WTC11 (cell line): ENCODE measurements around the gene ITGAE. TPM values are rescaled to one million over a fixed set of nuclear protein-coding genes. Genes with fewer than 3 reads are reported as not detected.

Source experiments
- ATAC-seq: fragments of 200-7000 bp; cut with Tn5 transposase; 2 replicates; pipeline ENCODE4 v1.10.0; 2021; ENCODE audit warnings: mild to moderate bottlenecking, moderate library complexity
- CTCF ChIA-PET: fragments of 300-600 bp; sonication (Branson Sonifier 250); formaldehyde crosslinking; loops from one replicate; lab custom pipeline; 2021; ENCODE audit warnings: antibody characterized with exemption; lab: Charles Lee
- POLR2A ChIA-PET: fragments of 350-600 bp; sonication (Branson Sonifier 250); formaldehyde crosslinking; loops from one replicate; lab custom pipeline; 2021; ENCODE audit warnings: antibody characterized with exemption; lab: Charles Lee
- DNase-seq: peaks from one replicate; pipeline ENCODE4 v3.0.0; 2021; ENCODE audit warnings: low spot score
- H3K27ac Mint-ChIP-seq: 2 replicates; pipeline ENCODE4 v1.8.0; 2021; ENCODE audit warnings: mixed read lengths
- H3K27me3 Mint-ChIP-seq: 2 replicates; pipeline ENCODE4 v1.8.0; 2021; ENCODE audit warnings: low read depth, mild to moderate bottlenecking, moderate library complexity, mixed read lengths
- H3K36me3 Mint-ChIP-seq: 2 replicates; pipeline ENCODE4 v1.8.0; 2021; ENCODE audit warnings: mixed read lengths
- H3K4me1 Mint-ChIP-seq: 2 replicates; pipeline ENCODE4 v1.8.0; 2022; ENCODE audit warnings: mixed read lengths
- H3K4me3 Mint-ChIP-seq: 2 replicates; pipeline ENCODE4 v1.8.0; 2021; ENCODE audit warnings: mild to moderate bottlenecking, moderate library complexity, mixed read lengths
- H3K9me3 Mint-ChIP-seq: 2 replicates; pipeline ENCODE4 v1.8.0; 2021; ENCODE audit warnings: mixed read lengths
- ATF1 ChIP-seq: sonication (generic); formaldehyde crosslinking; IDR thresholded peaks from 2 replicates; pipeline ENCODE4 v1.8.1; 2023; ENCODE audit warnings: mild to moderate bottlenecking, moderate library complexity, missing genetic modification reagents
- ELF4 ChIP-seq: sonication (generic); formaldehyde crosslinking; IDR thresholded peaks from 2 replicates; pipeline ENCODE4 v1.8.1; 2022; ENCODE audit warnings: low read depth, mild to moderate bottlenecking, moderate library complexity, missing genetic modification reagents
- ETV6 ChIP-seq: sonication (generic); formaldehyde crosslinking; IDR thresholded peaks from 2 replicates; pipeline ENCODE4 v1.8.1; 2022; ENCODE audit warnings: mild to moderate bottlenecking, missing genetic modification reagents
- FOXK1 ChIP-seq: sonication (generic); formaldehyde crosslinking; IDR thresholded peaks from 2 replicates; pipeline ENCODE4 v1.8.0; 2022; ENCODE audit warnings: mild to moderate bottlenecking, moderate library complexity, missing genetic modification reagents
- FOXP1 ChIP-seq: sonication (generic); formaldehyde crosslinking; IDR thresholded peaks from 2 replicates; pipeline ENCODE4 v1.8.0; 2022; ENCODE audit warnings: missing genetic modification reagents, mild to moderate bottlenecking, moderate library complexity, borderline replicate concordance
- GRHL2 ChIP-seq: fragments of 250-450 bp; sonication (Bioruptor Pico); IDR thresholded peaks from 2 replicates; pipeline ENCODE4 v1.8.0; 2022; ENCODE audit warnings: mild to moderate bottlenecking, moderate library complexity; ENCODE audit not compliant: insufficient replicate concordance, severe bottlenecking
- KAT7 ChIP-seq: sonication (generic); formaldehyde crosslinking; IDR thresholded peaks from 2 replicates; pipeline ENCODE4 v1.8.1; 2023; ENCODE audit warnings: missing genetic modification reagents, mild to moderate bottlenecking, borderline replicate concordance
- NFYB ChIP-seq: sonication (generic); formaldehyde crosslinking; conservative IDR thresholded peaks from 2 replicates; pipeline ENCODE4 v1.8.0; 2022; ENCODE audit warnings: low read depth, missing genetic modification reagents
- SMAD4 ChIP-seq: sonication (generic); formaldehyde crosslinking; IDR thresholded peaks from 2 replicates; pipeline ENCODE4 v1.8.0; 2022; ENCODE audit warnings: mild to moderate bottlenecking, missing genetic modification reagents
- SP1 ChIP-seq: sonication (generic); formaldehyde crosslinking; conservative IDR thresholded peaks from 2 replicates; pipeline ENCODE4 v1.8.1; 2022; ENCODE audit warnings: missing genetic modification reagents
- TCF7 ChIP-seq: sonication (generic); formaldehyde crosslinking; IDR thresholded peaks from 2 replicates; pipeline ENCODE4 v1.8.0; 2022; ENCODE audit warnings: mild to moderate bottlenecking, low read depth, missing genetic modification reagents, moderate library complexity
- ZNF121 ChIP-seq: sonication (generic); formaldehyde crosslinking; IDR thresholded peaks from 2 replicates; pipeline ENCODE4 v1.8.0; 2023; ENCODE audit warnings: missing genetic modification reagents
- total RNA-seq: library from RNA; stranded (reverse); gene quantifications from 3 replicates; pipeline ENCODE4 v1.2.3, GENCODE V29; 2021
- TF ChIP-seq, protein P1 (sequence below): fragments of 250-450 bp; sonication (Bioruptor Pico); IDR thresholded peaks from 2 replicates; pipeline ENCODE4 v1.9.0; 2021; ENCODE audit warnings: mild to moderate bottlenecking
- TF ChIP-seq, protein P2 (sequence below): sonication (generic); formaldehyde crosslinking; IDR thresholded peaks from 2 replicates; pipeline ENCODE4 v1.8.1; 2023; ENCODE audit warnings: mild to moderate bottlenecking, missing genetic modification reagents, moderate library complexity
- TF ChIP-seq, protein P3 (sequence below): fragments of 250-450 bp; sonication (Bioruptor Pico); IDR thresholded peaks from 2 replicates; pipeline ENCODE4 v1.8.0; 2021; ENCODE audit warnings: mild to moderate bottlenecking
- TF ChIP-seq, protein P4 (sequence below): sonication (generic); formaldehyde crosslinking; IDR thresholded peaks from 2 replicates; pipeline ENCODE4 v1.8.0; 2022; ENCODE audit warnings: mild to moderate bottlenecking, missing genetic modification reagents
- TF ChIP-seq, protein P5 (sequence below): sonication (generic); formaldehyde crosslinking; IDR thresholded peaks from 2 replicates; pipeline ENCODE4 v1.8.0; 2023; ENCODE audit warnings: missing genetic modification reagents
- TF ChIP-seq, protein P6 (sequence below): sonication (generic); formaldehyde crosslinking; IDR thresholded peaks from 2 replicates; pipeline ENCODE4 v1.8.1; 2023; ENCODE audit warnings: mild to moderate bottlenecking, missing genetic modification reagents, borderline replicate concordance
- TF ChIP-seq, protein P7 (sequence below): sonication (generic); formaldehyde crosslinking; IDR thresholded peaks from 2 replicates; pipeline ENCODE4 v1.8.1; 2022; ENCODE audit warnings: mild to moderate bottlenecking, moderate library complexity, missing genetic modification reagents

The ITGAE gene
- total RNA-seq, 1 experiment from 2014 or later: 19.5 TPM

DNA sequence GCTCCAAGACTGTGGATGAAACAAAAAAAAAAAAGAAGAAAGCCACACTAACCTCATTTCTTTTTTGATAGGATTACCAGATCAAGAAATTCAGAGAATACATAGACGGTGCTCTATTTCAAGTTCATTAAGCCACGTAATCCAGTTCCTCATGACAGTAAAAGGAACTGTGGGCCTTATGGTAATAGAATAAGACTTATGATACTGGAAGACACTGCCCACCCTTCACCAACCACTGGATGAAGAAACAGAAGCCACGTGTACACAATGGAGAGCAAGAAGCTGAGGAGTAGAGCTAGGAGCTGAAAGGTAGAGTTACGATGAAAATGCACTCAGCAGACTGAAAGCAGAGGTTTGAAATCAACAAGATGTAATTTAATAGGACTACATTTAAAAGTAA is 33.8 kb upstream of the ITGAE start (continued):
- no peak for TF ChIP-seq TCF7 (CRISPR knock-in tag)
- TF ChIP-seq, protein P1, sequence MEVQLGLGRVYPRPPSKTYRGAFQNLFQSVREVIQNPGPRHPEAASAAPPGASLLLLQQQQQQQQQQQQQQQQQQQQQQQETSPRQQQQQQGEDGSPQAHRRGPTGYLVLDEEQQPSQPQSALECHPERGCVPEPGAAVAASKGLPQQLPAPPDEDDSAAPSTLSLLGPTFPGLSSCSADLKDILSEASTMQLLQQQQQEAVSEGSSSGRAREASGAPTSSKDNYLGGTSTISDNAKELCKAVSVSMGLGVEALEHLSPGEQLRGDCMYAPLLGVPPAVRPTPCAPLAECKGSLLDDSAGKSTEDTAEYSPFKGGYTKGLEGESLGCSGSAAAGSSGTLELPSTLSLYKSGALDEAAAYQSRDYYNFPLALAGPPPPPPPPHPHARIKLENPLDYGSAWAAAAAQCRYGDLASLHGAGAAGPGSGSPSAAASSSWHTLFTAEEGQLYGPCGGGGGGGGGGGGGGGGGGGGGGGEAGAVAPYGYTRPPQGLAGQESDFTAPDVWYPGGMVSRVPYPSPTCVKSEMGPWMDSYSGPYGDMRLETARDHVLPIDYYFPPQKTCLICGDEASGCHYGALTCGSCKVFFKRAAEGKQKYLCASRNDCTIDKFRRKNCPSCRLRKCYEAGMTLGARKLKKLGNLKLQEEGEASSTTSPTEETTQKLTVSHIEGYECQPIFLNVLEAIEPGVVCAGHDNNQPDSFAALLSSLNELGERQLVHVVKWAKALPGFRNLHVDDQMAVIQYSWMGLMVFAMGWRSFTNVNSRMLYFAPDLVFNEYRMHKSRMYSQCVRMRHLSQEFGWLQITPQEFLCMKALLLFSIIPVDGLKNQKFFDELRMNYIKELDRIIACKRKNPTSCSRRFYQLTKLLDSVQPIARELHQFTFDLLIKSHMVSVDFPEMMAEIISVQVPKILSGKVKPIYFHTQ (CRISPR knock-in tag): no peak
- no peak for TF ChIP-seq ZNF121 (CRISPR knock-in tag)
- TF ChIP-seq, protein P2, sequence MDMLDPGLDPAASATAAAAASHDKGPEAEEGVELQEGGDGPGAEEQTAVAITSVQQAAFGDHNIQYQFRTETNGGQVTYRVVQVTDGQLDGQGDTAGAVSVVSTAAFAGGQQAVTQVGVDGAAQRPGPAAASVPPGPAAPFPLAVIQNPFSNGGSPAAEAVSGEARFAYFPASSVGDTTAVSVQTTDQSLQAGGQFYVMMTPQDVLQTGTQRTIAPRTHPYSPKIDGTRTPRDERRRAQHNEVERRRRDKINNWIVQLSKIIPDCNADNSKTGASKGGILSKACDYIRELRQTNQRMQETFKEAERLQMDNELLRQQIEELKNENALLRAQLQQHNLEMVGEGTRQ (CRISPR knock-in tag): no peak
- TF ChIP-seq FOXK1 (CRISPR knock-in tag): no peak

DNA sequence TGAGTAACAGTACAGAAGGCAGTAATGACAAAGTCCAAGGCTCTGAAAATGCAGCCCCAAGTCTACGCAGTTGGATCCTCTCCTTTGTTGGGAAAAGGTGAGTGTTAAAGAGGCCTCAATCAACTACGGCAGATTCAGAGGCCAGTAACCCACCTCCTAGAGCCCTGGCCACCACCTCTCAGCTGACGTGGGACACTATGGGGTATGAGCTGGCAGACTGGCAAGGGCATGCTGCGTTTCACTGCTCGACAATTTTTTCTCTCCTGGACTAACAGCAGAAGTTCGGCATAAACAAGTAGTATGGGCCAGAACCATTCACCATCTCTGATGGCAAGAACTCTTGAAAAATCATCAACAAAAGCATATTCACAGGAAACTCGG is 27.9 kb upstream of the ITGAE start:
- CTCF ChIA-PET: interaction anchor here (5.3 kb wide), 1 partner anchor 91 kb away, joined by 58 read pairs; no protein-coding TSS in a partner anchor
- TF ChIP-seq, protein P3, sequence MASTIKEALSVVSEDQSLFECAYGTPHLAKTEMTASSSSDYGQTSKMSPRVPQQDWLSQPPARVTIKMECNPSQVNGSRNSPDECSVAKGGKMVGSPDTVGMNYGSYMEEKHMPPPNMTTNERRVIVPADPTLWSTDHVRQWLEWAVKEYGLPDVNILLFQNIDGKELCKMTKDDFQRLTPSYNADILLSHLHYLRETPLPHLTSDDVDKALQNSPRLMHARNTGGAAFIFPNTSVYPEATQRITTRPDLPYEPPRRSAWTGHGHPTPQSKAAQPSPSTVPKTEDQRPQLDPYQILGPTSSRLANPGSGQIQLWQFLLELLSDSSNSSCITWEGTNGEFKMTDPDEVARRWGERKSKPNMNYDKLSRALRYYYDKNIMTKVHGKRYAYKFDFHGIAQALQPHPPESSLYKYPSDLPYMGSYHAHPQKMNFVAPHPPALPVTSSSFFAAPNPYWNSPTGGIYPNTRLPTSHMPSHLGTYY (CRISPR knock-in tag): no peak
- TF ChIP-seq, protein P4, sequence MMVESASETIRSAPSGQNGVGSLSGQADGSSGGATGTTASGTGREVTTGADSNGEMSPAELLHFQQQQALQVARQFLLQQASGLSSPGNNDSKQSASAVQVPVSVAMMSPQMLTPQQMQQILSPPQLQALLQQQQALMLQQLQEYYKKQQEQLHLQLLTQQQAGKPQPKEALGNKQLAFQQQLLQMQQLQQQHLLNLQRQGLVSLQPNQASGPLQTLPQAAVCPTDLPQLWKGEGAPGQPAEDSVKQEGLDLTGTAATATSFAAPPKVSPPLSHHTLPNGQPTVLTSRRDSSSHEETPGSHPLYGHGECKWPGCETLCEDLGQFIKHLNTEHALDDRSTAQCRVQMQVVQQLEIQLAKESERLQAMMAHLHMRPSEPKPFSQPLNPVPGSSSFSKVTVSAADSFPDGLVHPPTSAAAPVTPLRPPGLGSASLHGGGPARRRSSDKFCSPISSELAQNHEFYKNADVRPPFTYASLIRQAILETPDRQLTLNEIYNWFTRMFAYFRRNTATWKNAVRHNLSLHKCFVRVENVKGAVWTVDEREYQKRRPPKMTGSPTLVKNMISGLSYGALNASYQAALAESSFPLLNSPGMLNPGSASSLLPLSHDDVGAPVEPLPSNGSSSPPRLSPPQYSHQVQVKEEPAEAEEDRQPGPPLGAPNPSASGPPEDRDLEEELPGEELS (CRISPR knock-in tag): no peak
- TF ChIP-seq, protein P5, sequence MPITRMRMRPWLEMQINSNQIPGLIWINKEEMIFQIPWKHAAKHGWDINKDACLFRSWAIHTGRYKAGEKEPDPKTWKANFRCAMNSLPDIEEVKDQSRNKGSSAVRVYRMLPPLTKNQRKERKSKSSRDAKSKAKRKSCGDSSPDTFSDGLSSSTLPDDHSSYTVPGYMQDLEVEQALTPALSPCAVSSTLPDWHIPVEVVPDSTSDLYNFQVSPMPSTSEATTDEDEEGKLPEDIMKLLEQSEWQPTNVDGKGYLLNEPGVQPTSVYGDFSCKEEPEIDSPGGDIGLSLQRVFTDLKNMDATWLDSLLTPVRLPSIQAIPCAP (CRISPR knock-in tag): no peak
- TF ChIP-seq, protein P6, sequence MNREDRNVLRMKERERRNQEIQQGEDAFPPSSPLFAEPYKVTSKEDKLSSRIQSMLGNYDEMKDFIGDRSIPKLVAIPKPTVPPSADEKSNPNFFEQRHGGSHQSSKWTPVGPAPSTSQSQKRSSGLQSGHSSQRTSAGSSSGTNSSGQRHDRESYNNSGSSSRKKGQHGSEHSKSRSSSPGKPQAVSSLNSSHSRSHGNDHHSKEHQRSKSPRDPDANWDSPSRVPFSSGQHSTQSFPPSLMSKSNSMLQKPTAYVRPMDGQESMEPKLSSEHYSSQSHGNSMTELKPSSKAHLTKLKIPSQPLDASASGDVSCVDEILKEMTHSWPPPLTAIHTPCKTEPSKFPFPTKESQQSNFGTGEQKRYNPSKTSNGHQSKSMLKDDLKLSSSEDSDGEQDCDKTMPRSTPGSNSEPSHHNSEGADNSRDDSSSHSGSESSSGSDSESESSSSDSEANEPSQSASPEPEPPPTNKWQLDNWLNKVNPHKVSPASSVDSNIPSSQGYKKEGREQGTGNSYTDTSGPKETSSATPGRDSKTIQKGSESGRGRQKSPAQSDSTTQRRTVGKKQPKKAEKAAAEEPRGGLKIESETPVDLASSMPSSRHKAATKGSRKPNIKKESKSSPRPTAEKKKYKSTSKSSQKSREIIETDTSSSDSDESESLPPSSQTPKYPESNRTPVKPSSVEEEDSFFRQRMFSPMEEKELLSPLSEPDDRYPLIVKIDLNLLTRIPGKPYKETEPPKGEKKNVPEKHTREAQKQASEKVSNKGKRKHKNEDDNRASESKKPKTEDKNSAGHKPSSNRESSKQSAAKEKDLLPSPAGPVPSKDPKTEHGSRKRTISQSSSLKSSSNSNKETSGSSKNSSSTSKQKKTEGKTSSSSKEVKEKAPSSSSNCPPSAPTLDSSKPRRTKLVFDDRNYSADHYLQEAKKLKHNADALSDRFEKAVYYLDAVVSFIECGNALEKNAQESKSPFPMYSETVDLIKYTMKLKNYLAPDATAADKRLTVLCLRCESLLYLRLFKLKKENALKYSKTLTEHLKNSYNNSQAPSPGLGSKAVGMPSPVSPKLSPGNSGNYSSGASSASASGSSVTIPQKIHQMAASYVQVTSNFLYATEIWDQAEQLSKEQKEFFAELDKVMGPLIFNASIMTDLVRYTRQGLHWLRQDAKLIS (CRISPR knock-in tag): no peak
- TF ChIP-seq ATF1 (CRISPR knock-in tag) (no peak), GRHL2 (CRISPR knock-in tag) (no peak), ETV6 (CRISPR knock-in tag) (no peak), FOXP1 (CRISPR knock-in tag) (no peak), ELF4 (CRISPR knock-in tag) (no peak), SP1 (CRISPR knock-in tag) (no peak), KAT7 (no peak), SMAD4 (no peak), NFYB (CRISPR knock-in tag) (no peak), TCF7 (CRISPR knock-in tag) (no peak)
- TF ChIP-seq, protein P7, sequence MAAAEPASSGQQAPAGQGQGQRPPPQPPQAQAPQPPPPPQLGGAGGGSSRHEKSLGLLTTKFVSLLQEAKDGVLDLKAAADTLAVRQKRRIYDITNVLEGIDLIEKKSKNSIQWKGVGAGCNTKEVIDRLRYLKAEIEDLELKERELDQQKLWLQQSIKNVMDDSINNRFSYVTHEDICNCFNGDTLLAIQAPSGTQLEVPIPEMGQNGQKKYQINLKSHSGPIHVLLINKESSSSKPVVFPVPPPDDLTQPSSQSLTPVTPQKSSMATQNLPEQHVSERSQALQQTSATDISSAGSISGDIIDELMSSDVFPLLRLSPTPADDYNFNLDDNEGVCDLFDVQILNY (CRISPR knock-in tag): no peak
- no peak overlapping the region for H3K4me3 Mint-ChIP-seq
- DNase-seq: no peak
- no peak overlapping the region for H3K27ac Mint-ChIP-seq
- no peaks in the 10 kb centered on the region for H3K9me3 Mint-ChIP-seq
- H3K27me3 Mint-ChIP-seq: no peaks in the 10 kb centered on the region
- POLR2A ChIA-PET: no interaction called here
- no peak for ATAC-seq
- no peaks in the 10 kb centered on the region for H3K4me1 Mint-ChIP-seq
- H3K36me3 Mint-ChIP-seq: peaks cover 52% of the 10 kb centered on the region
